HG02610 (cell line): ENCODE data around the gene ZNF708.
"Not testable (repeated sequence)": the region's sequence is repeated elsewhere in the genome, so short reads cannot be mapped to it uniquely, and the experiment has no call there.

ENCODE experiments used
- ATAC-seq: cut with Tn5 transposase; IDR thresholded peaks from one replicate; pipeline ENCODE4 v1.9.1; 2021; ENCODE audit warnings: mild to moderate bottlenecking, moderate library complexity; ENCODE audit not compliant: unreplicated experiment

ZNF708 gene

GRCh38 chr19:21328885-21329605 lies at the start of gene ZNF708:
ZNF708 (minus strand) TSS chr19:21329410; CDS start chr19:21329212, 198 bp downstream.
- ATAC-seq = peak; percentile 100

GRCh38 chr19:21362291-21362690 lies 33.1 kb upstream of the ZNF708 start:
- no peak for ATAC-seq

- ATAC-seq = peak; percentile 95
Observed at GRCh38 chr19:21358768-21359451, 29.7 kb upstream of the ZNF708 start, which contains the start of gene ZNF738. ZNF738 (plus strand) TSS chr19:21359000; CDS start chr19:21359141, 141 bp downstream.

GRCh38 chr19:21352830-21353229 lies 23.6 kb upstream of the ZNF708 start:
- no peak for ATAC-seq

GRCh38 chr19:21344841-21345240 lies 15.6 kb upstream of the ZNF708 start:
- not testable (repeated sequence) for ATAC-seq

GRCh38 chr19:21335721-21336120 lies 6.5 kb upstream of the ZNF708 start:
- ATAC-seq = no peak

- no peak for ATAC-seq
Observed at GRCh38 chr19:21328406-21328805, 804 bp downstream of the ZNF708 start.

GRCh38 chr19:21326169-21326568 lies 3.0 kb downstream of the ZNF708 start:
- ATAC-seq = no peak

- no peak for ATAC-seq
Observed at GRCh38 chr19:21323000-21323399, 6.2 kb downstream of the ZNF708 start.

GRCh38 chr19:21322528-21322927 lies 6.7 kb downstream of the ZNF708 start:
- ATAC-seq = no peak

GRCh38 chr19:21321996-21322395 lies 7.2 kb downstream of the ZNF708 start:
- ATAC-seq = no peak

GRCh38 chr19:21321134-21321533 lies 8.1 kb downstream of the ZNF708 start:
- no peak for ATAC-seq

- ATAC-seq = no peak
Observed at GRCh38 chr19:21317821-21318220, 11.4 kb downstream of the ZNF708 start.

GRCh38 chr19:21314676-21315075 lies 14.5 kb downstream of the ZNF708 start:
- ATAC-seq = no peak

- not testable (repeated sequence) for ATAC-seq
Observed at GRCh38 chr19:21312807-21313206, 16.4 kb downstream of the ZNF708 start.

GRCh38 chr19:21308773-21309172 lies 20.4 kb downstream of the ZNF708 start:
- no peak for ATAC-seq

GRCh38 chr19:21306881-21307479 lies 22.2 kb downstream of the ZNF708 start:
- not testable (repeated sequence) for ATAC-seq

GRCh38 chr19:21293768-21294167 lies 35.4 kb downstream of the ZNF708 start:
- not testable (repeated sequence) for ATAC-seq

- no peak for ATAC-seq
Observed at GRCh38 chr19:21269813-21270212, 59.4 kb downstream of the ZNF708 start.

GRCh38 chr19:21264891-21265290 lies 64.3 kb downstream of the ZNF708 start:
- ATAC-seq = no peak

- ATAC-seq = no peak
Observed at GRCh38 chr19:21264416-21264815, 64.8 kb downstream of the ZNF708 start.
